K562 (cell line): ENCODE measurements around the gene NUP210. TPM values are rescaled to one million over a fixed set of nuclear protein-coding genes. Genes with fewer than 3 reads are reported as not detected.
"Not testable (repeated sequence)": the region's sequence is repeated elsewhere in the genome, so short reads cannot be mapped to it uniquely, and the experiment has no call there.

Experiments
- BACH1 ChIP-seq: fragments of 200-800 bp; sonication (Bioruptor generic); IDR thresholded peaks from 2 replicates; pipeline ENCODE4 v1.6.1; 2016; ENCODE audit warnings: missing genetic modification characterization, missing compliant biosample characterization
- CEBPG ChIP-seq, 3 experiments: fragments of 200-800 bp in 1 of 3; sonication (Bioruptor generic) in 1 of 3; sonication (generic) in 1 of 3; formaldehyde crosslinking in 1 of 3; IDR thresholded peaks in 2 of 3; conservative IDR thresholded peaks in 1 of 3; 2 replicates each; pipeline versions ENCODE4 v1.6.1 to v1.8.0; 2016 to 2022; ENCODE audit warnings: missing compliant biosample characterization in 2 of 3, missing genetic modification characterization in 2 of 3, mild to moderate bottlenecking in 1 of 3, missing genetic modification reagents in 1 of 3
- CTBP1 ChIP-seq: fragments of 450-650 bp; IDR thresholded peaks from 2 replicates; pipeline ENCODE4 v1.6.1; 2016; ENCODE audit warnings: borderline replicate concordance
- FOXA3 ChIP-seq, 2 experiments: fragments of 450-650 bp in 1 of 2; sonication (generic) in 1 of 2; formaldehyde crosslinking; IDR thresholded peaks in 1 of 2; conservative IDR thresholded peaks in 1 of 2; 2 replicates each; pipeline versions ENCODE4 v1.4.0 to v1.8.0; 2020 to 2022; ENCODE audit warnings: mild to moderate bottlenecking in 2 of 2, missing genetic modification reagents in 1 of 2
- HDAC2 ChIP-seq: fragments of 450-650 bp; IDR thresholded peaks from 2 replicates; pipeline ENCODE4 v1.6.1; 2016; ENCODE audit warnings: mild to moderate bottlenecking
- HSF4 ChIP-seq: fragments of 250-450 bp; sonication (Bioruptor Pico); IDR thresholded peaks from 2 replicates; pipeline ENCODE4 v2.1.2; 2022; ENCODE audit warnings: mild to moderate bottlenecking, moderate library complexity, borderline replicate concordance
- MECOM ChIP-seq: fragments of 250-450 bp; sonication (Bioruptor Pico); IDR thresholded peaks from 2 replicates; pipeline ENCODE4 v1.8.0; 2022; ENCODE audit warnings: inconsistent platforms
- MEIS2 ChIP-seq: fragments of 450-650 bp; IDR thresholded peaks from 2 replicates; pipeline ENCODE4 v1.6.1; 2014; ENCODE audit warnings: mild to moderate bottlenecking; ENCODE audit not compliant: partially characterized antibody
- NR2C1 ChIP-seq, 2 experiments: fragments of 450-650 bp; IDR thresholded peaks; 2 replicates each; pipeline ENCODE4 v1.6.1; 2017; ENCODE audit warnings: mild to moderate bottlenecking in 2 of 2, antibody characterized with exemption in 1 of 2, inconsistent platforms in 1 of 2, missing compliant biosample characterization in 1 of 2, missing genetic modification characterization in 1 of 2
- NR2C2 ChIP-seq, 2 experiments: fragments of 200-800 bp in 1 of 2; sonication (Bioruptor generic) in 1 of 2; sonication (generic) in 1 of 2; formaldehyde crosslinking in 1 of 2; IDR thresholded peaks; 2 replicates each; pipeline versions ENCODE4 v1.6.1 to v1.8.0; 2016 to 2022; ENCODE audit warnings: mild to moderate bottlenecking in 1 of 2, missing compliant biosample characterization in 1 of 2, missing genetic modification characterization in 1 of 2, missing genetic modification reagents in 1 of 2
- POLR2H ChIP-seq: IDR thresholded peaks from 2 replicates; pipeline ENCODE4 v1.6.1; 2016; ENCODE audit warnings: missing genetic modification characterization, low read depth, mild to moderate bottlenecking, control low read depth, missing compliant biosample characterization, moderate library complexity
- RCOR1 ChIP-seq, 2 experiments: IDR thresholded peaks; 2 replicates each; pipeline ENCODE4 v1.6.1; 2012; ENCODE audit warnings: low read depth in 2 of 2, low read length in 2 of 2, borderline replicate concordance in 1 of 2, improper control_type of control experiment in 1 of 2
- SMARCC2 ChIP-seq: fragments of 450-650 bp; IDR thresholded peaks from 2 replicates; pipeline ENCODE4 v1.6.1; 2017; ENCODE audit warnings: antibody characterized with exemption, moderate library complexity, mild to moderate bottlenecking, low read depth
- polyA plus RNA-seq, 8 experiments: library from polyadenylated mRNA; depleted of rRNA in 4 of 8; stranded (reverse) in 5 of 8; unstranded in 3 of 8; fragments of >200 nt; fragmentation: Nextera tagmentation in 2 of 8; fragmentation: Illumina TruSeq in 1 of 8; extraction: Ambion mirVana in 2 of 8; extraction: Trizol in 1 of 8; gene quantifications; 2 replicates each; pipeline versions ENCODE4 v1.2.1 to v1.2.3, GENCODE V29; 2011 to 2014; ENCODE audit warnings: inconsistent platforms in 1 of 8, missing spikeins in 1 of 8
- total RNA-seq, 7 experiments: library from RNA; depleted of rRNA in 6 of 7; stranded (reverse); fragments of >200 nt in 6 of 7; fragmentation: Illumina TruSeq in 2 of 7; extraction: Trizol in 2 of 7; gene quantifications; 2 replicates each; pipeline versions ENCODE4 v1.2.1 to v1.2.3, GENCODE V29; 2011 to 2021; ENCODE audit warnings: low replicate concordance in 1 of 7
- TF ChIP-seq, protein P1 (sequence below): fragments of 250-450 bp; sonication (Bioruptor Pico); IDR thresholded peaks from 2 replicates; pipeline ENCODE4 v1.5.0; 2021; ENCODE audit warnings: mild to moderate bottlenecking, moderate library complexity
- TF ChIP-seq, protein P2 (sequence below): fragments of 450-650 bp; IDR thresholded peaks from 2 replicates; pipeline ENCODE4 v1.7.1; 2018; ENCODE audit warnings: mild to moderate bottlenecking, low read depth; ENCODE audit not compliant: partially characterized antibody
- TF ChIP-seq, protein P3 (sequence below): fragments of 450-650 bp; conservative IDR thresholded peaks from 2 replicates; pipeline ENCODE4 v1.6.1; 2016; ENCODE audit warnings: missing genetic modification characterization, low read depth, mild to moderate bottlenecking, missing compliant biosample characterization, moderate library complexity

The NUP210 gene
- total and polyA plus RNA-seq, 9 of the 15 experiments (the other 6 are each of a cell fraction or from before 2014, with no cell fraction given), result 1.2 to 138 (median 44.0) TPM

DNA sequence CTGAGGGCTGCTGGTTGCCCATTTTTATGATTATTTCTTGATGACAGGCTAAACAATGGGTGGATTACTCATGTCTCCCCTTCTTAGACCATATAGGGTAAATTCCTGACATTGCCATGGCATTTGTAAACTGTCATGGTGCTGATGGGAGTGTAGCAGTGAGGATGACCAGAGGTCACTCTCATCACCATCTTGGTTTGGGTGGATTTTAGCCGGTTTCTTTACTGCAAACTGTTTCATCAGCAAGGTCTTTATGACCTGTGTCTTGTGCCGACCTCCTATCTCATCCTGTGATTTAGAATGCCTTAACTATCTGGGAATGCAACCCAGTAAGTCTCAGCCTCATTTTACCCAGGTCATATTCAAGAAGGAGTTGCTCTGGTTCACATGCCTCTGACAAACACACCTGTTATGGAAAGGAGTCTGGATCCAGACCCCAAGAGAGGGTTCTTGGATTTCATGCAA is 10.3 kb upstream of the NUP210 start (continued):
- TF ChIP-seq HSF4 (CRISPR knock-in tag), result 0 out of 2 replicates have a peak, but pooled peaks have one; percentile 10
- TF ChIP-seq NR2C1 (IDR thresholded peaks at IDR 0.05); NR2C2 (CRISPR knock-in tag; IDR thresholded peaks at IDR 0.05): not testable (repeated sequence)
- peak; percentile 83 for TF ChIP-seq NR2C1 (tag; IDR thresholded peaks at IDR 0.05)
- TF ChIP-seq, protein P1, sequence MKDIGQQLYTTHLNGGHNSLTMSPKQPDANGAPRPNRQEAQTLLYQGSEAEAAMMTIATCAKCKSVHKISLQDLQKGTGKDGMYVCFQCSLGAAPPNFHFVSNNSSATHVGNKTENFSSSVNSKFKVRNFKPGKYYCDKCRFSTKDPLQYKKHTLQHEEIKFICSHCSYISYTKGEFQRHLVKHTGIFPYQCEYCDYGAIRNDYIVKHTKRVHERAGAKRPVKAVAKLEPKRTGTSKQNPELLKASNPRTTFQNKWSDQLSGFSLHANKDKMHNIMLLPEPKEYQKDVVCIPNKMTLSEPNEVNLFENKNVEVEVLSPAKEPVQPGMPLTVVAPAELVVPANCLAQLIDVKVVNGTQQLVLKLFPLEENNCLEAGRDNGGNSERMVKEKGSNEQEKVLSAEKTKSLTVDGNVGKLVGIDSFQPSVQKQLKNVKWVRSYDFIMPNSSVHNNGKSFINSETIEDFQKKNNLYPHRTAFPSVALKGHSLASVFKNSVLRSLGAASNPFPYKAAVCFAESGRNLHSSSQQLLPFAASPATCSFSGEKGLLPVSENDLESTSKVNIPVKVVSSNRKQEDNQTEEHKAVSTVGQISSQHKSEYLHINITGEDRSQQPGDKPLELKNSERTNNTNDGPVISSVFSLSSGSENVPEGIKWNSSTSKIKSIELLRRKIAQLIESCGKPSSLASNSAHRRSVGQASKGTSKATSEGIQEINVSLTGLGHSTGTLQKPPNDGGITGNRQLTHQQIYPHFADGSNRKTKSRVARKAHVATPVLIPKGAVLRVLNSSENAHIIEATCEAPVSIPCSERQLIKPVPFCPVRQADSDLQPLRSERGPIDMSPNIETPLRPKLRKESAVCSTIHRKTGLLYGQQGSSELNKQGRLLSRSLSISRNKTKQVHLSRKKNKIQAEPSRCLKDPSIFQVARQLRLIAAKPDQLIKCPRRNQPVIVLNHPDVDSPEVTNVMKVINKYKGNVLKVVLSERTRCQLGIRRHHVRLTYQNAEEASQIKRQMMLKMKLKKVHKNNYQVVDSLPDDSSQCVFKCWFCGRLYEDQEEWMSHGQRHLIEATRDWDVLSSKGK (CRISPR knock-in tag), result peak; percentile 36; the same call in 1 of the 2 replicates
- 0 out of 4 replicates have a peak, but pooled peaks of 1 of the 2 experiments have one; percentile 13 for TF ChIP-seq FOXA3 (CRISPR knock-in tag; conservative IDR thresholded peaks at IDR 0.05 in 1 of 2, IDR thresholded peaks at IDR 0.05 in 1 of 2)
- TF ChIP-seq POLR2H (tag), result 0 out of 2 replicates have a peak, but pooled peaks have one; percentile 44
- TF ChIP-seq MEIS2, result peak; percentile 19
- peak; percentile 18; the same call in 1 of the 2 replicates for TF ChIP-seq HDAC2
- TF ChIP-seq SMARCC2, result 0 out of 2 replicates have a peak, but pooled peaks have one; percentile 6
- TF ChIP-seq MECOM (CRISPR knock-in tag), result peak; percentile 5; the same call in 1 of the 2 replicates
- peak; percentile 84 for TF ChIP-seq NR2C2 (tag; IDR thresholded peaks at IDR 0.05)
- TF ChIP-seq RCOR1 (IDR thresholded peaks at IDR 0.05; ENCODE audit: borderline replicate concordance in 1 of 2, low read depth in 2 of 2, low read length in 2 of 2), result 0 out of 4 replicates have a peak, but pooled peaks of 1 of the 2 experiments have one; percentile 19
- 0 out of 2 replicates have a peak, but pooled peaks have one; percentile 43 for TF ChIP-seq BACH1
- TF ChIP-seq CEBPG (CRISPR knock-in tag; IDR thresholded peaks at IDR 0.05), result peak; percentile 81
- peak; percentile 18 to 43; a peak in 3 of 4 replicates for TF ChIP-seq CEBPG (tag; conservative IDR thresholded peaks at IDR 0.05 in 1 of 2, IDR thresholded peaks at IDR 0.05 in 1 of 2)
- TF ChIP-seq, protein P2, sequence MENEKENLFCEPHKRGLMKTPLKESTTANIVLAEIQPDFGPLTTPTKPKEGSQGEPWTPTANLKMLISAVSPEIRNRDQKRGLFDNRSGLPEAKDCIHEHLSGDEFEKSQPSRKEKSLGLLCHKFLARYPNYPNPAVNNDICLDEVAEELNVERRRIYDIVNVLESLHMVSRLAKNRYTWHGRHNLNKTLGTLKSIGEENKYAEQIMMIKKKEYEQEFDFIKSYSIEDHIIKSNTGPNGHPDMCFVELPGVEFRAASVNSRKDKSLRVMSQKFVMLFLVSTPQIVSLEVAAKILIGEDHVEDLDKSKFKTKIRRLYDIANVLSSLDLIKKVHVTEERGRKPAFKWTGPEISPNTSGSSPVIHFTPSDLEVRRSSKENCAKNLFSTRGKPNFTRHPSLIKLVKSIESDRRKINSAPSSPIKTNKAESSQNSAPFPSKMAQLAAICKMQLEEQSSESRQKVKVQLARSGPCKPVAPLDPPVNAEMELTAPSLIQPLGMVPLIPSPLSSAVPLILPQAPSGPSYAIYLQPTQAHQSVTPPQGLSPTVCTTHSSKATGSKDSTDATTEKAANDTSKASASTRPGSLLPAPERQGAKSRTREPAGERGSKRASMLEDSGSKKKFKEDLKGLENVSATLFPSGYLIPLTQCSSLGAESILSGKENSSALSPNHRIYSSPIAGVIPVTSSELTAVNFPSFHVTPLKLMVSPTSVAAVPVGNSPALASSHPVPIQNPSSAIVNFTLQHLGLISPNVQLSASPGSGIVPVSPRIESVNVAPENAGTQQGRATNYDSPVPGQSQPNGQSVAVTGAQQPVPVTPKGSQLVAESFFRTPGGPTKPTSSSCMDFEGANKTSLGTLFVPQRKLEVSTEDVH, result peak; percentile 44
- TF ChIP-seq, protein P3, sequence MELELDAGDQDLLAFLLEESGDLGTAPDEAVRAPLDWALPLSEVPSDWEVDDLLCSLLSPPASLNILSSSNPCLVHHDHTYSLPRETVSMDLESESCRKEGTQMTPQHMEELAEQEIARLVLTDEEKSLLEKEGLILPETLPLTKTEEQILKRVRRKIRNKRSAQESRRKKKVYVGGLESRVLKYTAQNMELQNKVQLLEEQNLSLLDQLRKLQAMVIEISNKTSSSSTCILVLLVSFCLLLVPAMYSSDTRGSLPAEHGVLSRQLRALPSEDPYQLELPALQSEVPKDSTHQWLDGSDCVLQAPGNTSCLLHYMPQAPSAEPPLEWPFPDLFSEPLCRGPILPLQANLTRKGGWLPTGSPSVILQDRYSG, result peak; percentile 43; the same call in 1 of the 2 replicates
- peak; percentile 53 for TF ChIP-seq CTBP1
